ENCODE results near the gene RILPL2. TPM values are rescaled to one million over a fixed set of nuclear protein-coding genes. Genes with fewer than 3 reads are reported as not detected.

Gene RILPL2
- 2.2 and 3.9 TPM in 2 replicates for total RNA-seq

DNA sequence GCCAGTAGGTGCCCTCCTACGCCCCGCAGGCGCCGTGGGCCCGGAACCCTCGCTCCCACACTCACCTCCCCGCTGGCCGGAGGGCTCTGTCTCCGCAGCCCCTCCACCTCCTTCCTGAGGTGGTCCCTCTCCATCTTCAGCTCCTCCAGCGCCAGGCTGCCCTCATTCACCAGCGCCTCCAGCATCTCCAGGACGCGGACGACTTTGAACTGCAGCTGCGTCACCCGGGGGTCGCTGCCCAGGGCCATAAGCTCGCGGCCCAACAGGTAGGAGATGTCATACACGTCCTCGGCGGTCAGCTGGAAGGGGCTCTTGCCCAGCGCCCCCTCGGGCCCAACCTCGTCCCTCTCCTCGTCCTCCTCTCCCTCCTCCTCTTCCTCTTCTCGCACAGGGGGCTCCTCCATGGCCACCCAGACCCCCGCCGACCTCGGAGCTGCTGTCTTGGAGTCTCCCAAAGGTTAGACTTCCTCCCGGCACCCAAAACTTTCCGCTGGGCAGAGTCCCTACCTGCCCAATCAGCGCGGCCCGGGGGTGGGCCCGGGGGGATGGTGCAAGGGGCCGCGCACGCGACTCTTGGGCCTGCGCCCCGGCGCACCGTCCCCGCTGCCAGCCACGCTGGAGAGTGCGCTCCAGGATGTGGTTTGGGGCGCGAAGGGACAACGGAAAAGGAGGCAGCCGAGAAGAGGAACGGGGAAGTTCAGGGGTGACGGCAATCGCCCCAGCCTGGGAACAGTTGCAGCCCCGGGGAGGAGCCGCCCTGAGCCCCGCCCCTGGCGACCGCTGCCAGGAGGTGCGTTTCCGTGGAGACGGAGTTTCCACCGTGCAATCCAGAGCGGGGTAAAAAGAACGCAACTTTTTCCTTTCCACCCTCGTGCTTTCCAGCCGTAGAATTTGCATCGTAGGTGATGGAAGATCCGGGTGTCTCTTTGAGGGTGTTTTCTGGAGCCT is at the start of gene RILPL2:
Gene RILPL2, minus strand, starts transcription at position 668 of the 948 bp plus-strand sequence. Its CDS starts 264 bp downstream, at position 404.

GRCh38 chr12:123457980-123458779 is 21.7 kb upstream of the RILPL2 start, which contains the start of gene SNRNP35:
TSS of gene SNRNP35 (plus strand) at chr12:123458139. CDS start at chr12:123465541, 7,402 bp downstream.

Other genes starting within 250 kb of the RILPL2 start
- 15.0 and 28.2 TPM in 2 replicates for gene MPHOSPH9, start 203.5 kb downstream of the RILPL2 start, total RNA-seq
- gene MTRFR, start 203.2 kb downstream of the RILPL2 start, total RNA-seq = 12.0 and 17.7 TPM in 2 replicates
- gene CDK2AP1, start 164.8 kb downstream of the RILPL2 start, total RNA-seq = 135 and 193 TPM in 2 replicates
- 16.2 and 17.0 TPM in 2 replicates for gene SBNO1, start 71.8 kb downstream of the RILPL2 start, total RNA-seq
- 42.1 and 54.0 TPM in 2 replicates for gene KMT5A, start 52.6 kb downstream of the RILPL2 start, total RNA-seq
- gene SNRNP35, start 21.5 kb upstream of the RILPL2 start, total RNA-seq = 9.6 and 14.2 TPM in 2 replicates
- gene RILPL1, start 97.0 kb upstream of the RILPL2 start, total RNA-seq = 19.1 and 24.3 TPM in 2 replicates
- 211 and 241 TPM in 2 replicates for gene TMED2, start 147.9 kb upstream of the RILPL2 start, total RNA-seq
- 10.0 and 20.2 TPM in 2 replicates for gene DDX55, start 165.4 kb upstream of the RILPL2 start, total RNA-seq
- gene EIF2B1, start 197.0 kb upstream of the RILPL2 start, total RNA-seq = 85.7 and 132 TPM in 2 replicates
- 41.3 and 45.2 TPM in 2 replicates for gene GTF2H3, start 197.1 kb upstream of the RILPL2 start, total RNA-seq
- gene TCTN2, start 234.4 kb upstream of the RILPL2 start, total RNA-seq = 4.8 and 5.7 TPM in 2 replicates